Activated CD4-positive, alpha-beta T cell treated with anti-CD3 and anti-CD28 coated beads for 4 hours (primary cell): ENCODE measurements around the gene ADGRL3.
"Not testable (repeated sequence)": the region's sequence is repeated elsewhere in the genome, so short reads cannot be mapped to it uniquely, and the experiment has no call there.

Source experiments
- DNase-seq, 2 donors: peaks; one replicate each; pipeline ENCODE4 v3.0.0-alpha.2; 2020

Gene ADGRL3

DNA sequence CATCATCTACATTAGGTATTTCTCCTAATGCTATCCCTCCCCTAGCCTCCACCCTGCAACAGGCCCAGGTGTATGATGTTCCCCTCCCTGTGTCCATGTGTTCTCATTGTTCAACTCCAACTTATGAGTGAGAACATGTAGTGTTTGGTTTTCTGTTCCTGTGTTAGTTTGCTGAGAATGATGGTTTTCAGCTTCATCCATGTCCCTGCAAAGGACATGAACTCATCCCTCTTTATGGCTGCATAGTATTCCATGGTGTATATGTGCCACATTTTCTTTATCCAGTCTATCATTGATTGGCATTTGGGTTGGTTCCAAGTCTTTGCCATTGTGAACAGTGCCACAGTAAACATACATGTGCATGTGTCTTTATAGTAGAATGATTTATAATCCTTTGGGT is 7.0 kb downstream of the ADGRL3 start:
- DNase-seq = not testable (repeated sequence)

DNA sequence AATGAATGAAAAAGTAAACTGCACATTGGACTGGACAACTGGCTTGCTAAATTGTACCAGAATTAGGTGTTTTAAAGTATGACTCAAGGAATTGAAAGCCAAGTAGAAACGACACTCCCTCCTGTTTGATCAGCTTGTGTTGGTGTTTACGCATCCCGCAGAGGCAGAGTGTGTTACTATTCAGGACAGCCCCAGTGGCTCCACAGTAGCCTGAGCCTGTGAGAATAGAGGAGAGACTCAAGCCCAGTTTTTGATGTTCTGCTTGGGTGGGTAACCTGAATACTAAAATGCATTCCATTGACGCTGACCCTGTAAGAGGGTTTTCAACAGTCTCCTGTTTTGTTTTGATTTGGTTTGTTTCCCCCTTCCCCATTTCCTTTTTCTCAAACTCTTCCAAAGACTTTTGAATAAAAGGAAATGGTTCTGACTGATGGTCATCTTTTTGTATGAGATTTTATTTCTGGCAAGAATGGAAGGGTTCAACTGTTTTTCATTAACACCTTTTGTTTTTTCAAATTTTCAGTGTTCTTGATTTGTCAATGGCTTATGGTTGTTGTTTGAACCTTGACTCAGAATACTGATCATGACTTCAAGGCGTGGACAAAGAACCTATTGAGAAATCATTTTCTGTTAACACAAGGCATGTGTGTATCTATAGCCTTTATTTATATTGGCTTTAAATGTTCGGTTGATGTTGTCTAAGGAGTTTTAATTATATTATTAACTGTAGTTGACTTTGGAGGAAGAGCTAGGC is 10.2 kb downstream of the ADGRL3 start:
- DNase-seq = no peak

DNA sequence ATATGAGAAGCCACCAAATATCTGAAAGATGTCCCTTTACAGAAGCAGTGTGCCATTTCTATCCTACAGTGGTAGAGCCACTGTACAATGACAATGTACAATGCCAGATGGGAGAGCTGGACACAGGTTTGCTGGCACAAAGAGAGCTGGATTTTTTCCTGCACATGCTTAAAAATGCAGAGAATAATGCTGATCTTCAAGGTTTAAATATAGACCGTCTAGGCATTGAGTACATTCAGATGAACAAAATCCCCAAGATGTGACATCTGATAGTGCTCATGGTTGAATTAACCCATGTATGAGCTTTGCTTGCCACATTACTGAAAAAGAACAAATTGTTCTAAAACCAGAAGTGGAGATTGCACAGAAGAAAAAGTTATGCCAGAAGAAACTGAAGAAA is 11.7 kb downstream of the ADGRL3 start:
- DNase-seq = no peak

DNA sequence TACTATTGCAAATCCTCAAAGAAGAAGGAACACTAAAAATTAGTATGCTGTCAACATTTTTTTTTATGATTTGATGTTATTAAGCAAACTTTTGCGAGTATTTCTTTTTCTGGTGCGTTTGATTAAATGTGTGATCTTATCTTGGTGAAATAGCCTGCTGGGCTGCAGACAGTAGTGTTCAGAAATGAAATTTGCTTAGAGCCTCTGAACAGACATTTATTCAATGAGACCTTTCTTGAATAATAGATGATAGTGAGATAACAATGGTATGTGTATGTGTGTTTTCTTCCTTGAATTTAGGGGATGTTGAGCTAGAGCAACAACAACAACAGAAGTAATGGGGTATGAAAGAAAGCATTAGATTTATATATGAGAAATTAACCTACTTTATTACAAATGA is 12.7 kb downstream of the ADGRL3 start:
- no peak for DNase-seq

DNA sequence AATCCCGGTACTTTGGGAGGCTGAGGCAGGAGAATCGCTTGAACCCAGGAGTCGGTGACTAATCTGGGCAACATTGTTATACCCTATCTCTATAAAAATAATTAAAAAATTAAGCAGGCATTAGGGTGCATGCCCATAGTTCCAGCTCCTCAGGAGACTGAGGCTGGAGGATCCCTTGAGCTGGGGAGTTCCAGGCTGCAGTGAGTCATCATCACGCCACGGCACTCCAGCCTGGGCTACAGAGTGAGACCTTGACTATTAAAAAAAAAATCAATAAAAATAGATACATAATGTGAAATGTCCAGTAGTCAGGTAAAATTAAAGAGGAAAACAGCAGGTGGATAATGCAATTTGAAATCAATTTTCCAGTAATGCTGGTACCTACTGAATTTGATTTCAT is 14.6 kb downstream of the ADGRL3 start:
- DNase-seq = no peak

DNA sequence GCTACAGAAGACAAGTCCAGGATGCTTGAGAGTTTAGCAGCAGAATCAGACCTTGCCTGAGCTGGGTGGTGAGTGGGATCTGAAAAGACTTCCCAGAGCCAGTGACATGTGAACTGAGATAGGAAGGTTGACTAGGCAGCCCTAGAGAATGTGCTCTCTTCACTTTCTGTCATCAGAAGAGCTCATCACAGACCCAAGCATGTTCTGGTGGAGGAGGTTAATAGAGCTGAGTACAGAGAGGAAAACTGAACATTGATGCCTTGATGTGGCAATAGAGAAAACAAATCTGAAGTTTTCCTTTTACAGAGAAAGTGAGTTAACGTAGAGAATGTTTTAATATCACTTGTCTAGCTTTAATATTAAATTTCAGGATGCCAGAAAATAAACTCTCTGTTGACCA is 17.1 kb downstream of the ADGRL3 start:
- no peak for DNase-seq

DNA sequence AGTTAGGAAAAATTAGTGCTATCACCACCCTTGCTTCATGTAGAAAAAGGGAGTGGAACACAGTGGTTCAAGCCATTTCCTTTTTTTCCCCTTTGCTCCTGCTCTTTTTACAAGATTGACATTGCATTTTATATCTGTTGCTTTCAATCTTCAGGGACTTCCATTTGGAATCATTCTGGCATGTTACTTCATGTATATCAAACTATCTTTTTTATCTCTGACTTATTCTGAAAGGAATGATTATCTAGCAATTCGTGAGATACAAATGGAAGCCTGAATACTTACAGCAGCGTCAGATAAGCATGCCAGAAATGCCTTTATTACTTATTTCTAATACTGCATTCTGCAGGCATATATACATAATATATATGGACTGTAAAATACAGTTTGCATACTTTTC is 20.4 kb downstream of the ADGRL3 start:
- no peak for DNase-seq

DNA sequence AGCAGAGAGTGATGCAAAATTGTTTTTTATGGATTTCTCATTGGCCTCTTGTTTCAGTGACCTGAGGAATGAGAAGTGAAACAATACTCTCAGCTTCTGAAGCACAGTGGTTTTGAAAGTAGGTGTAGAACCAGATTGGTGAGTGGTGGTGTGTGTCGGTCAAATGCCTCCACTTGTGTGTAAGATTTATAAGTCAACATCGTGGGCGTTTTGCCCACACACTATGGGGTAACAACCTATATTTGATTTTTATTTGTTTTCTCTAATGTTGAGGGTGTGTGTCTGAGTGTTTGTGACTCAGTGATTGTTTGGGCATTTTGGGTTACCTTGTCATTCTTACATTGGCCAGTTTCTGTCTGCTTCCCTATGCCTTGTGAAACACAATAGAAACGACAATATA is 23.3 kb downstream of the ADGRL3 start:
- DNase-seq = no peak

DNA sequence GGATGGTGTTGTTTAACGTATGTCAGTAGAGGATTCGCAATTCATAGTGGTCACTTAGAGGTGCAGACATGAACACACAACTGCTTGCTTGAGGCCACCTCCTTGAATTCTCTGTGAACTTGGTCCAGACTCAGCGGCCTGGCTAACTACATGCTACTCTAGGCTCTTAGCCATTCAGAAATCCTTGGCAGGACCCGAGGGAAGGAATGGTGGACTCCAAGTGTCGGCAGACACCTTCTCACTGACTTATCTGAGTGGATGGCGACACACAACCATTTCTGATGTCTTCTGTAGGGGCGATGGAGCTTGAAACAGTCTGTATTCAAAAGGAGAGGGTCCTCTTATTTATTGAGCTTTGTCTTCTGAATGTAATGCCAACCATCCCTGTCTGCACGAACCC is 24.4 kb downstream of the ADGRL3 start:
- DNase-seq = no peak

DNA sequence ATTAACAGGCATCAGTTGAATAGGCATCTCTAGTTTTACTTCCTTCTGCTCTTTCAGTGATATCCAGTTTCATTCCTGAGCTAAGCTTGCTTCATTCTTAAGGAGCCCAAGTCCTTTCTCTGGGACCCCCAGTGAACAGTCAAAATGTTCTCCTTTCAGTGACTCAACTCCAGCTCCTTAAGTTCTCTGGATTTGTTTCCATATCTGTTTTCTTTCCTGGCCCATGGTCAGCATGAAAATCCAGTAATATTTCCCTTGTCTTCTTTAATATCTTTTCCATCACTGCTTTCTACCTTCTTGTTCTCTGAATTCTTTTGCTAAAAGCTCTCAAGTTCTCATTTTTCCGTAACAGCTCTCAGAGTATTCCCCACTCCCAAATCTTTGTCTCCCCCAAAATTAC is 25.5 kb downstream of the ADGRL3 start:
- DNase-seq = no peak

DNA sequence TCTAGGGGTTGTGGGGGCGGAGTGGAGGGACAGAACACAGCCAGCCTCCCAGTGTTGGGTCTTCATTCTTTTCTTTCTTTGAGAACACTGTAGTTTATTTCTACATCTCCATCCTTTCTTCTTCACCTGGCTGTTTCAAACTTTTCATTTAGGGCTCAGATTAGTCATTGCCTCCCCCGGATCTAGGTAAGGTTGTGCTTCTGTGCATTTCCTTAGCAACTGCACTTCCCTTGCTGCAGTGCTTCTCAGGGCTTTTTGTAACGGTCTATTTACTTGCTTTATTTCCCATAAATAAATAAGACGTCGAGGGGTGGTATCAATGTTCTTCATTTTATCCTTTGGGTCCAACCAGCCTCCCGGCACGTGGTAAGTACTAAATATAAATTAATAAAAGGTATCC is 31.3 kb downstream of the ADGRL3 start:
- DNase-seq = no peak

DNA sequence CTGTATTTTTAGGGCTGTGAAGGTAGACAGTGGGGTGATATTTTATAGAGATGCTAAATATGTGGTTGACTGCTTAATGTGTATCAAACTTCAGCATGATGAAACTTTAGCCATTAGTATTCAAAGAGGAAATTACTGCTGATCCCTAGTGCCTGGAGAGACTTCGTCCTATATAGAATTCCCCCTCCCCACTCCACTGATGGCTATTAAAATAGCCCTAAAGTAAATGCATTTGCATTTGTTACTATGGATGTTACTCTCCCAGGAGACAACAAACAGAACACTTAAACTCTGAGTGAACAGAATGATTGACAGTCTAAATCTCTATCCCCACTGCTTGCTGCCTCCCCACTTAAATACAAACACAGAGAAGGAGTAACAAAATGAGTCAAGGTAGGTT is 39.1 kb downstream of the ADGRL3 start:
- DNase-seq = no peak

DNA sequence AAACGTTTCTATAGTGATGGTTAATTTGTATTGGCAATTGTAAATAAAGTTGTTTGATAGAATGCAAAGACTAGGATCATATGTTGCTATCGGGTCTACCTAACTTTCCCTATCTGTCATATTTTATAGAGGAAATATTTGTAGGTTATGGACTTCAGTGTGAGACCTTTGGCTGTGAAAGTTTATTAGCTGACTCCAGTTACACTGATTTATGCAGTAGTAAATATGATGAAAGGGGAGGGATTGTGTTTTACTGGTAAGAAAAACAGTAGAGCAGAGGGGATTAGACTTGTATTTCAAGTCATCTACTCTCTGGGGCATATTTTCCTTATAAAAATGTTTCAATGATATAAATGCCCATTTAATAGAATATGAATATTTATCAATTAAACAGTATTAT is 43.8 kb downstream of the ADGRL3 start:
- DNase-seq = no peak

DNA sequence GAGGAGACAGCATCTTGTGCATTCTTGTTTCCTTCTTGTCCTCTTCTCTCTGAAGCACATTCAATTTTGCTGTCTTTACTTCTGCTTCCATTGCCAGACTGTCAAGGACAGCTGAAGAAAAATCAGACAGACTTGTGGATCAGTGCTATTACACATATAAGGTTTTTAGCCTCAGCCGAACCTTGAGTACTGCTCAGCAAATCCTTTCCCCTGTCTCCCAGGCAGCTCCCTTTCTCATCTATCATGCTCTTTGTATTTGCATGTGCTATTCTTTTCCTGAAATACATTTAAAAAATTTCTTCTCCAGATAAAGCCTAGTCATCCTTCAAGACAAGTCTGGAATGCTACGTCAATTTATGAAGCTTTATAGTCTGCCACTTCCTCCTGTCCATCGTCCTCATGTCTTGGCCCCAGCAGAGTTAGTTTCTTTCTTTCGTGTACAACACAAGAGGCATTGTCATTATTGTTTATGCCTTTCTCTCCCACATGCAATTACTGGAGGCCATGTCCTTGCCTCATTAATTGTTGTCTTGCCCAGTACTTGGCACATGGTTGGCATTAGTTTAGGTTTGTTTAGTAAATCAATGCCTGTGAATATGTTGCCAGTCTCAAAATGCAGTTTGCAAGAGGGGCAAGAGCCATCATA is 45.1 kb downstream of the ADGRL3 start:
- no peak for DNase-seq

DNA sequence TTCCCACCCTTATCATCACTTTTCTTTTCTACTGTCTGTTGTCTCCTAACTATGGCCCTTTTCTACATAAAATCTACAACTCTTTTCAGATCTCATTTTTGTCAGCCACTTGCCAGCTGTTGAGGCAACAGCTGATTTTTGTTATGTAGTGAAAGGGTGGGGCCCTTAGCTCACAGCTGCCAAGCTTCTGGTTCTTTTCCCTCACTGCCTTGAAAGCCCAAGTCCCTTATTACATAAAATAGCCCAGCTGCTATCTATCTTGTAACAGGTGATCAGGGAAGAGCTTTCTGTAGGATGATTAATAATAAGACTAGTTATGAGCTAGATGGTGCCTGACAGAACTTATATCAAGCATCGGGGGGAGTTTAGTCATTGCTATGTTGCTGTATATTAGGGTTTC is 45.9 kb downstream of the ADGRL3 start:
- DNase-seq = no peak

DNA sequence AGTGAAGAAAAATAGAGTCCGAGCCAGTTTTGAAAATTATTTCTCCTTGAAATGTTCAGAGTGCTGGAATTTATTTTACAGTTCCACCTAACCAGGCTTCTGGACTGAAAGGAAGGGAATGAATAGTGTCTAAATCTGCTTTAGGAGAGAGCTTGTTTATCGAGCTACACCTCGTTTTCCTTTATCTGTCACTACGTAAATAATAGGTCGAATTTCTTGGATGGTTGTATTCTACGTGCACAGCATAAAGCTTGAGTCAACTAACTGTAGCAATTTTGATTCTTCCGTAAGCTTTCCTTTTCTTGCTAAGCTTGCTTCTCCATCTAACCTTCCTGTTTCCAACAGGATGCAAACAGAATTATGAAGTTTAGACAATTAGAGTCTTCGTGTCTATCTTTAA is 48.6 kb downstream of the ADGRL3 start:
- no peak for DNase-seq

DNA sequence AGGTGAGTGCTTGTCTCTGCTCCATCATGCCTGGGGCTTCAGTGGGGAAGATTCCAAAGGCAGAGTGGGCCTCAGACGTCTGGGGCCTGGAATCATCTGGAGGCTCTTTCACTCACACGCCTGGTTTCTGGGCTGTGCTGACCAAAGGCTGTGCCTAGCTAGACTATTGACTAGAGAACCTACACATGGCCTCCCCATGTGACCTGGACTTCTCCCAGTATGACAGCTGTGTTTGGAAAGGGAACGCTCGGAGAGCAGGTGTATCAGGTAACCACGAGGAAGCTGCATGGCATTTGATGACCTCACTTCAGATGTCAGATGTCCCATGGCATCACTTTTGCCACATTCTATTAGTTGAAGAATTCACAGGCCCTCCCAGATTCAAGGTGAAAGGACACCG is 51.0 kb downstream of the ADGRL3 start:
- DNase-seq = no peak

DNA sequence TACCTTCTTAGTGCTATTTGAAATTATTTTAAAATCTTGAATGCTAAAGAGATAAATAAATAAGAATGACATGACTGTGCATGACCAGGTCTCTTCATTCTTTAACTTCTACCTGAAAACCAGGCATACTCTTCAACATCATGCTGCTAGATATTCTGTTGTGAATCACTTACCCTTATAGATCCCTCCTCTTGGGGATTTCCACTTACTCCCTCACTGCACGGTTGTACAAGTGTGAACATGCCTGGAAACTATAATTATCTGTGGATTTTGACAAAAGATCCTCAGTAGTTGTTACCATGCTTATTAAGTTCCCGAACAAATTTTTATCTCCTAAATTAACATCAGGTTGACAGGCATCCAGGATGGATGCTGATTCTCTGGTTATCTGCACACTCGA is 54.3 kb downstream of the ADGRL3 start:
- DNase-seq = no peak

DNA sequence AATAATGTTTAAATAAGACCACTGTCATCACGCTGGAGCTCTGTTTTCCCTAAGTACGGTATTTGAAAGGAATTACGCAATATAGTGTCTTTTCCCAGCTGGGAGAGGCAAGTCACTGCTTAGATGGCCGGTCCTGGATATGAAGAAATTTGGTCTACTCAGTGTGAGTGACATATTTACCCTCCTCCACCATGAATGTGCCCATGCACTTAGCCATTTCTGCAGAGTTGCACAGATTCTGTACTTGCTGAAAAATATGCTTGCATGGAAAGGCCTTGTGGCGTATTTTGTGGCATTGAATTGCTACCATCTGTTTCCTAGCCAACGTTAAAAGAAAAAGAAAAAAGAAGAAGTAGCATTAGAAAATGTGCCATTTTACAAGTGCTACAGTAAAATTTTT is 73.1 kb downstream of the ADGRL3 start:
- no peak for DNase-seq

DNA sequence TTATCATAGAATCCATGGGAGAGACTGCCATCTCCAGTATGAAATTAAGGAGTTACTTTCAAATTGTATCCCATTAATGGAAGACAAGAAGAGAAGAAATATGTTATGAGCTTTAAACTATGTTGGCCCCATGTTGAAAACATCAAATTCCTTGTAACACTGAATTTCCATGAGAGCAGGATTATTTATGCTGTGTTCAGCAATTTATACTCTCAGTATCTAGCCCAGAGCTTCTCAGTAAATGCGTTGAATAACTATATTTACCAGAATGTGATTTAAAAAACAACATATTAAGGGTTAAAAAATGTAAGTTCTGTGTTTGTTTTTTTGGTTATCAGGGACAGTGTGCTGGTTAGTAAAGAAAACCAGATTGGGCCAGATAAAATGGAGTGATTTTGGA is 74.2 kb downstream of the ADGRL3 start:
- DNase-seq = no peak

DNA sequence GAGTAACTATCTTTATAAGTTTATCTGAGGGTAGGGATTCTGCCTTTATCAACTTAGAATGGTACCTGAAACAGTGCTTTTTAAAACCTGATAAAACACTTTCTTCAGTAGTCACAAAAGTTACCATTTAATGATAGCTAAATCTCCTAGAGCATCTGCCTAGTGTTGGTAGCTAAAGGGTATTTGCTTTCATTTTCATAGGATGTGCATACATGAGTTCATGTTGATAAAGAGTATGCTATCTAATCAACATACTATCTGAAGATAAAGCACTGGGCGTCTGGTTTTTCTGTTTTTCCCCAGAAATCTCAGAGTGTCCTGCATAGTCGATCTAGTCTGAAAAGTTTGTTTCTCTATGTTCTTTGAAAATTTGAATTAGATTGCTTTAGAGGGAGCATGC is 75.1 kb downstream of the ADGRL3 start:
- no peak for DNase-seq

DNA sequence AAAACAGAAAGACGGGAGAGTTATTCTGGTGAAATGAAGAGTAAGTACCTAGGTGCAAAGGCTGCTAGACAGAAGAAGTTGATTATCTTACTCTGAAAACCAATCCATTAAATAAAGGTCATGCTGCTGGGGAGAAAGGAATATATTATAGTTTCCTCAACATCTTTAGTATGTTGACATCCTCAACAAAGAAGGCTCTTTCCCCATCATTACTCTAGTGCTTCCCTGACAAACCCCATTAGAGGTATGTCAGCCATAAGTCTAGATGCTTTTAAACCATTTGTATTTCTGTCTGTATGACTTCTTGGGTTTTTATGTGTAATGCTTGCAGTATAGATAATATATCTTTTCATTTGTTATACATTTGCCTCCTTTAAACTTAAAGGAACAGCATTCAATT is 75.9 kb downstream of the ADGRL3 start:
- no peak for DNase-seq

DNA sequence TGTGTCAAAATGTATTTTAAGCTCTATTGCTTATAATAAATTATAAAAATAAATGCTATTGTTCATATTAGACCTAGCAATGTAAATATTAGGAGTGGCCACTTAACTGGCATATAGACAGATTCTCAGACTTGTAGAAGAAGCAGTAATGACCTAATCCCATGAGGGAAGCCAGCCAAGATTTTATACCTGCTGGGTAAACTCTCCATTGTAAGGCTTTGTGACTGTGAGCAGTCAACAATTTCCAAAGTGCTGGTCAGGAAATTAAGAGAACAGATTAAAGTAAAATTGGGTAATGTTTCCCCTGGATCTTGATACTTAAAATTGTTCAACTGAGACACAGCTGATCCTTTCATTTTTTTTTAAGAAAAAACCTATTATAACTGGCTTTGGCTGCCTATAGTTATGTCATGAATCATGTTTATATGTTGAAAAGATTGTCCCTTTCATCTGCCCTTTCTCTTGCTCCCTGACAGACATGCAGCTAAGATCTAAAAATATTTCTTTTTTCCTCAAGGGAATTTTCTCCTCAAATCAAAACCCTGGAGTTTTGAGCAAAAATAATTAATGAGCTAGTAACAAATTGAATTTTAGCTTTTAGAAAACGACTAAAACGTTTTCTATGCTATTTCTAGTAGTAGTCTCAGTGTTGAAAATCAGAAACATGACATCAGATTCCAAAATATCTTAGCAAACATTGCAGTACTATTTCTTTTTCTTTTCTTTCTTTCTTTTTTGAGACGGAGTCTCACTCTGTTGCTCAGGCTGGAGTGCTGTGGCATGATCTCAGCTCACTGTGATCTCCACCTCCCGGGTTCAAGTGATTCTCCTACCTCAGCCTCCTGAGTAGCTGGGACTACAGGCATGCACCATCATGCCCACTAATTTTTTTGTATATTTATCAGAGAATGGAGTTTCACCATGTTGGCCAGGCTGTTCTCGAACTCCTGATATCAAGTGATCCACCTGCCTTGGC is 77.9 kb downstream of the ADGRL3 start:
- DNase-seq = no peak

DNA sequence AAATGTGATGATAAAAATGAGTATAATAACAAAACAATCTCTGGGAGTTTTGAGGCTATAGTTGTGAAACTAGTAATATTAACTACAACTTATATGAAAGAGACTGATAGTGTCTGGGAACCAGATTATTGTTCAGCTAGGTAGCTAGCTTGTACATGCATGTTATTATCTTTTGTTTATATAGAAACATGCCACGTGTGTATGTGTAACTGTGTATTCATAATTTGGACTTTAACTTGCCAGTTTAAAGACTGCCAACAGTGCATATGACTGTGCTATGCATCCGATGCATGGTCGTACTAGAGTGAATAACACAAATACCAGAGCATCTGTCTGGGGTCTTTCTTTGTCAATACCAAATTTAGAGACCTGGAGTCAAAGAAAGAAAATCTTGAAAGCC is 92.2 kb downstream of the ADGRL3 start:
- no peak for DNase-seq
